Stimulated activated CD8-positive, alpha-beta memory T cell treated with anti-CD3 and anti-CD28 coated beads, Interleukin-4, amount 100 ng/mL, for 4 hours (primary cell): ENCODE results near the gene SLIT3.

Source experiments
- DNase-seq, 2 donors: peaks; one replicate each; pipeline ENCODE4 v3.0.0-alpha.2; 2020; ENCODE audit warnings: low read depth in 2 of 2, low spot score in 1 of 2

The SLIT3 gene

GRCh38 chr5:168816661-168817060, 484.3 kb downstream of the SLIT3 start:
- no peak for DNase-seq

- no peak for DNase-seq
These were observed 487.6 kb downstream of the SLIT3 start for GRCh38 chr5:168813184-168813968.

GRCh38 chr5:168810641-168811040, 490.3 kb downstream of the SLIT3 start:
- no peak for DNase-seq

- DNase-seq: no peak
These were observed 491.7 kb downstream of the SLIT3 start for GRCh38 chr5:168809218-168809617.

GRCh38 chr5:168808051-168808616, 492.8 kb downstream of the SLIT3 start:
- DNase-seq: no peak

GRCh38 chr5:168807287-168807686, 493.7 kb downstream of the SLIT3 start:
- no peak for DNase-seq

- no peak for DNase-seq
These were observed 497.4 kb downstream of the SLIT3 start for GRCh38 chr5:168803541-168803940.

- no peak for DNase-seq
These were observed 498.6 kb downstream of the SLIT3 start for GRCh38 chr5:168802337-168802736.

GRCh38 chr5:168801567-168801966, 499.4 kb downstream of the SLIT3 start:
- DNase-seq: no peak

GRCh38 chr5:168800701-168801100, 500.2 kb downstream of the SLIT3 start:
- DNase-seq: no peak

GRCh38 chr5:168798065-168799023, 502.6 kb downstream of the SLIT3 start:
- no peak for DNase-seq

- DNase-seq: no peak
These were observed 504.1 kb downstream of the SLIT3 start for GRCh38 chr5:168796593-168797580.

GRCh38 chr5:168796000-168796399, 504.9 kb downstream of the SLIT3 start:
- no peak for DNase-seq

GRCh38 chr5:168793841-168794837, 506.8 kb downstream of the SLIT3 start:
- no peak for DNase-seq

- DNase-seq: no peak
These were observed 508.3 kb downstream of the SLIT3 start for GRCh38 chr5:168792678-168793077.

- no peak for DNase-seq
These were observed 510.2 kb downstream of the SLIT3 start for GRCh38 chr5:168790671-168791250.

GRCh38 chr5:168790002-168790635, 510.8 kb downstream of the SLIT3 start:
- DNase-seq: no peak

GRCh38 chr5:168788786-168789185, 512.2 kb downstream of the SLIT3 start:
- DNase-seq: no peak
